ENCODE results near the gene EPHA3.

GRCh38 chr3:89067736-89068135 lies 39.7 kb upstream of the EPHA3 start:
- TF ChIP-seq POLR2A (IDR thresholded peaks at IDR 0.05; ENCODE audit: low read depth, low read length) (no peak), POLR2AphosphoS5 (IDR thresholded peaks at IDR 0.05; ENCODE audit: low read depth, low read length) (no peak)
